Progenitor cell of endocrine pancreas (in vitro differentiated cells): ENCODE measurements around the gene CHD9NB. TPM values are rescaled to one million over a fixed set of nuclear protein-coding genes. Genes with fewer than 3 reads are reported as not detected.
A peak's percentile ranks its signal among the peaks of the same experiment; 100 is the strongest.

Experiments used
- DNase-seq: peaks from one replicate; pipeline ENCODE4 v3.0.0; 2021; ENCODE audit warnings: low spot score; ENCODE audit not compliant: unreplicated experiment
- H3K27ac Mint-ChIP-seq: 2 replicates; pipeline ENCODE4 v1.8.0; 2021; ENCODE audit warnings: mild to moderate bottlenecking, moderate library complexity, mixed read lengths
- H3K27me3 Mint-ChIP-seq: 2 replicates; pipeline ENCODE4 v1.8.0; 2021; ENCODE audit warnings: mixed read lengths
- H3K36me3 Mint-ChIP-seq: 2 replicates; pipeline ENCODE4 v1.8.0; 2022; ENCODE audit warnings: mixed read lengths; ENCODE audit not compliant: insufficient read depth
- H3K4me1 Mint-ChIP-seq: 2 replicates; pipeline ENCODE4 v1.8.0; 2021; ENCODE audit warnings: low read depth, mixed read lengths
- H3K4me3 Mint-ChIP-seq: 2 replicates; pipeline ENCODE4 v1.8.0; 2021; ENCODE audit warnings: low read depth, mild to moderate bottlenecking, moderate library complexity, mixed read lengths
- H3K9me3 Mint-ChIP-seq: 2 replicates; pipeline ENCODE4 v1.8.0; 2021; ENCODE audit warnings: low read depth, mixed read lengths
- total RNA-seq: library from RNA; stranded (reverse); gene quantifications from 2 replicates; pipeline ENCODE4 v1.2.1, GENCODE V29; 2021
- TF ChIP-seq, protein P1 (sequence below): fragments of 200-600 bp; sonication (generic); IDR thresholded peaks from one replicate; pipeline ENCODE4 v1.5.0; 2021; ENCODE audit warnings: antibody characterized with exemption, mild to moderate bottlenecking; ENCODE audit not compliant: unreplicated experiment

CHD9NB gene
- total RNA-seq, 1 donor from 2014 or later = 1.1 TPM

DNA sequence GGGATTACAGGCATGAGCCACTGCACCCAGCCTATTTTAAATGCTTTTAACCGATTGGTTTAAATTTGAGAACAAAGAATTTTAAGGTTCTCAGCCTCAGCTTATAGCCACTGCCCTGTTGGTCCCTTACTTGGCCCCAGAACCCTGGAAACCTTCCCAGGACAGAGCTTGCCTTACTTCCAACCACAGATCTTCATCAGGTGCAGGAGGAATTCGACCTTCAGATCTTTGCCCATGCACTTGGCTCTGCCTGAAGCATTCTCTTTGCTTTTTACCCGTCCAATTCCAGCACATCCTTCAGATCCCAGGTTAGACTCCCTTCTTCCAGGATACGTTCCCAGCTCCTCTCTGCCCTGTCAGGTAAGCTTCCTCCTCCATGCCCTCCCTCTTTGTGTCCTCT lies 29.8 kb upstream of the CHD9NB start:
- peaks cover 4% of the 10 kb centered on the region for H3K9me3 Mint-ChIP-seq
- H3K27ac Mint-ChIP-seq = no peak overlapping the region
- H3K27me3 Mint-ChIP-seq = peaks cover 2% of the 10 kb centered on the region
- H3K4me1 Mint-ChIP-seq = peaks cover 1% of the 10 kb centered on the region
- DNase-seq = no peak
- TF ChIP-seq, protein P1, sequence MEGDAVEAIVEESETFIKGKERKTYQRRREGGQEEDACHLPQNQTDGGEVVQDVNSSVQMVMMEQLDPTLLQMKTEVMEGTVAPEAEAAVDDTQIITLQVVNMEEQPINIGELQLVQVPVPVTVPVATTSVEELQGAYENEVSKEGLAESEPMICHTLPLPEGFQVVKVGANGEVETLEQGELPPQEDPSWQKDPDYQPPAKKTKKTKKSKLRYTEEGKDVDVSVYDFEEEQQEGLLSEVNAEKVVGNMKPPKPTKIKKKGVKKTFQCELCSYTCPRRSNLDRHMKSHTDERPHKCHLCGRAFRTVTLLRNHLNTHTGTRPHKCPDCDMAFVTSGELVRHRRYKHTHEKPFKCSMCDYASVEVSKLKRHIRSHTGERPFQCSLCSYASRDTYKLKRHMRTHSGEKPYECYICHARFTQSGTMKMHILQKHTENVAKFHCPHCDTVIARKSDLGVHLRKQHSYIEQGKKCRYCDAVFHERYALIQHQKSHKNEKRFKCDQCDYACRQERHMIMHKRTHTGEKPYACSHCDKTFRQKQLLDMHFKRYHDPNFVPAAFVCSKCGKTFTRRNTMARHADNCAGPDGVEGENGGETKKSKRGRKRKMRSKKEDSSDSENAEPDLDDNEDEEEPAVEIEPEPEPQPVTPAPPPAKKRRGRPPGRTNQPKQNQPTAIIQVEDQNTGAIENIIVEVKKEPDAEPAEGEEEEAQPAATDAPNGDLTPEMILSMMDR = no peak
- H3K4me3 Mint-ChIP-seq = no peak overlapping the region
- H3K36me3 Mint-ChIP-seq = peaks cover 4% of the 10 kb centered on the region

DNA sequence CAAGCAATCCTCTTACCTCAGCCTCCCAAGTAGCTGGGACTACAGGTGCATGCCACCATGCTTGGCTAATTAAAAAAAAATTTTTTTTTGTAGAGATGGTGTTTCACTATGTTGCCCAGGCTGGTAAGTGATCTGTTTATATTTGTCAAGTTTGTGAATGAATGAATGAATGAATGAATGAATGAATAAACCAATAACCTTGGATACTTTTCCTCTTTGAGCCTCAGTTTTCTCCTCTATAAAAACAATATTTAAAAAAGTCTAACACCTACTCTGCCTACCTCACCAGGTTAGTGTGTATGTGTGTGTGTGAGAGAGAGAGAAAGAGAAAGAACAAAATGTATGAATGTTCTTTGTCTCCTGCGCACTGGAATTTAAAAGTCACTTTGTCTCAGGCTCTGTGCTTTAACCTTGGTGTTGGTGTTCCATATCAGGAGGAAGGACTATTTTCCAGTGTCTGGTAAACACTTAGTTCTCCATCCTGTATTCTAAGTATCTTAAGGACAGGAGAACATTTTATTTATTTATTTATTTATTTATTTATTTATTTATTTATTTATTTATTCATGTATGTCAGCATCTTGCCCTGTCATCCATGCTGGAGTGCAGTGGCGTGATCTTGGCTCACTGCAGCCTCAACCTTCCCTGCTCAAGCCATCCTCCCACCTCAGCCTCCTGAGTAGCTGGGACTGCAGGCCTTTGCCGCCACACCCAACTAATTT lies 29.1 kb upstream of the CHD9NB start:
- peaks cover 4% of the 10 kb centered on the region for H3K36me3 Mint-ChIP-seq
- TF ChIP-seq, protein P1 = no peak
- H3K4me1 Mint-ChIP-seq = peaks cover 1% of the 10 kb centered on the region
- H3K9me3 Mint-ChIP-seq = peaks cover 4% of the 10 kb centered on the region
- no peak for DNase-seq
- H3K4me3 Mint-ChIP-seq = no peak overlapping the region
- peaks cover 2% of the 10 kb centered on the region for H3K27me3 Mint-ChIP-seq
- H3K27ac Mint-ChIP-seq = no peak overlapping the region

DNA sequence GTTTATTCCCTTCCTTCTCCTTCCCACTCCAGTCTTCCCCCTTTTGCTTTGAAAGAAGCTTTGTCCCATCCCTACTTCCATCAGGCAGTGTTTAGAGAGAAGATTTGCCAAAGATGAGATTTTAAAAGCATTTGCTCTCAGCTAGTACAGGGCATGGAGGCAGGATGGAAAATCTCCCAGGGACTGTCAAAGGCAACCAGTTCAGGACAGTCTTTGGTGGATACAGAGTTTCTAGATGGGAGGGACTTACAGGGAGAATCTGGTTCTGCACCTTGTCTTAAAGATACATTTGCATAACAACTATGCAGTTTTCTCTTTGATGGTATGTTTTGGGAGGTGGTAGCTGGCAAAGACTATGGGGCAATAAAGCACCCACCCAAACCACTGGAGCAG lies 28.3 kb upstream of the CHD9NB start:
- H3K36me3 Mint-ChIP-seq = peaks cover 4% of the 10 kb centered on the region
- H3K4me3 Mint-ChIP-seq = no peak overlapping the region
- peaks cover 4% of the 10 kb centered on the region for H3K9me3 Mint-ChIP-seq
- DNase-seq = no peak
- peaks cover 2% of the 10 kb centered on the region for H3K27me3 Mint-ChIP-seq
- TF ChIP-seq, protein P1 = no peak
- H3K4me1 Mint-ChIP-seq = peaks cover 1% of the 10 kb centered on the region
- H3K27ac Mint-ChIP-seq = no peak overlapping the region

DNA sequence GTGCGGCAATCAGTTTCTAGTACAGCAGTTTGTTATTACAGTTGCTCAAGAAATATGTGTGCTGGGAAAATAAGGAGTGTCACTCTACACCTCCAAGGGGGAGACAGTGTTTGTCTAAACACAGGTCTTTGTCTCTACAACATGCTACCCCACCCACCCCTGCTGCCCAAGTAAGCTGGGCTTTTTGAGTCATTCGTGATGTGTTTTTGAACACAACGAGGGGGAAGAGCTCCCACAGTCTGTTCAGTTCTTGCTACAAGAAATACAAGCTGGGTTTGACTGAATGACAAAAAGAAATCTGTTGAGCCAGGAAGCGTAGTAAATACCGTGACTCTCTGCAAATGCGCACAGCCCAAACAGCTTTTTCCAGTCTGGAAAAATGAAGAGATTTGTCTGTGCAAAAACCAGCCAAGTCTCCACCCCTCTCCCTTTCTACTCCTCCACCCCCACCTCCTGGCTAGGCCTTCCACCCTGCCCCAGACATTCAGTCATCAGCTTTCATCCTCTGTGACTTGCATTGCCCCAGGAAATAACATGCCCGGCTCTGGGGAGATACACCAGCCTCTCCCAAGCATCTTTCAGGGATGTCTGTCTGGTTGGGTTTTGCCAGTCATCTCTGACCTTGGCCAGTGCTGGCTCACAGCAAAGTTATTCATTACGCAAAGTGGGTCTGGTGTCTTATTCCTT lies 27.8 kb upstream of the CHD9NB start:
- Mint-ChIP-seq H3K27me3 (no peaks in the 10 kb centered on the region), H3K27ac (peak overlapping the region; percentile 67), H3K4me3 (no peak overlapping the region), H3K4me1 (no peaks in the 10 kb centered on the region), H3K9me3 (peaks cover 8% of the 10 kb centered on the region), H3K36me3 (peaks cover 8% of the 10 kb centered on the region)
- TF ChIP-seq, protein P1 = no peak
- DNase-seq = no peak

DNA sequence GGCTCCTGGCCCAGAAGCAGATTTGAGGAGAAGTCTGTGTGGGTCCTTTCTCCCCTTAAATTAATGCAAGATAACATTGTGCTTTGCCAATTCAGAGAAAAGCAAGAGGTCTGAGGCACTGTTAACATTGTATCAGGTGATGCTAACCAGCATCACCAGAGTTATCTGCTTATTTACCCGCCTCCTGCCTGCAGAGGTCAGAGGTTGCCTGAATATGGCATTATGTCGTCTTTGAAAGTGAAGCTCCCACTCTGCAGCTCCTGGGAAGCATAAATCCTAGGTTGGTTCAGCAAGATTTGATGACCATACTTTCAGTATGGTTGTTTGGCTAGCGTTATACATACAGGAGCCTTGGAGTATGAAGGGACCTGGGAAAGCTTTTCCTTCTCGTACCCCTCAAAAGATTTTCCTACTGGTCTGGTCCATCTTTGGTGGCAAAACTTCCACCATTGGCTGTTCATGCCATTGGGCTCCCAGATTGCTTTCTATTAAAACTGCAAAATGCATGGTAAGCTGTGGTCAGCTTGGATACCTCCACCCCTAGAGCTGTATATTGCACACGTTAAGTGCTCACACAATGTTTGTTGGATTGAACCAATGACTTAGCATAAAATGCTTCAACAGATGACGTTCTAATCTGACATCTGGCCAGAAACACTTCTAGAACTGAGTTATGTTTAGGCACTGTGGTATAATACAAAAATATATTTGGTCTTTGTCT lies 26.2 kb upstream of the CHD9NB start:
- Mint-ChIP-seq H3K4me1 (no peaks in the 10 kb centered on the region), H3K27ac (no peak overlapping the region), H3K9me3 (peaks cover 20% of the 10 kb centered on the region), H3K4me3 (no peak overlapping the region), H3K36me3 (peaks cover 12% of the 10 kb centered on the region), H3K27me3 (no peaks in the 10 kb centered on the region)
- TF ChIP-seq, protein P1 = no peak
- DNase-seq = no peak
